ENCODE measurements around the gene REV3L. TPM values are rescaled to one million over a fixed set of nuclear protein-coding genes. Genes with fewer than 3 reads are reported as not detected.

Gene REV3L
- total and polyA plus RNA-seq, 9 of the 15 experiments (the other 6 are each of a cell fraction or from before 2014, with no cell fraction given): 5.5 to 24.4 (median 14.4) TPM

- TF ChIP-seq ZNF398 (CRISPR knock-in tag; IDR thresholded peaks at IDR 0.05): no peak
- TF ChIP-seq NR4A1 (CRISPR knock-in tag; IDR thresholded peaks at IDR 0.05): no peak
- no peak for TF ChIP-seq NR4A1 (tag; IDR thresholded peaks at IDR 0.05)
- no peak; the same call in 1 of the 2 replicates for TF ChIP-seq CBX5 (IDR thresholded peaks at IDR 0.05; ENCODE audit: borderline replicate concordance, low read depth)
- no peak for TF ChIP-seq SMARCB1 (IDR thresholded peaks at IDR 0.05; ENCODE audit: insufficient read length, low read depth)
- TF ChIP-seq ZNF655 (CRISPR knock-in tag; IDR thresholded peaks at IDR 0.05): no peak
- TF ChIP-seq, protein P1, sequence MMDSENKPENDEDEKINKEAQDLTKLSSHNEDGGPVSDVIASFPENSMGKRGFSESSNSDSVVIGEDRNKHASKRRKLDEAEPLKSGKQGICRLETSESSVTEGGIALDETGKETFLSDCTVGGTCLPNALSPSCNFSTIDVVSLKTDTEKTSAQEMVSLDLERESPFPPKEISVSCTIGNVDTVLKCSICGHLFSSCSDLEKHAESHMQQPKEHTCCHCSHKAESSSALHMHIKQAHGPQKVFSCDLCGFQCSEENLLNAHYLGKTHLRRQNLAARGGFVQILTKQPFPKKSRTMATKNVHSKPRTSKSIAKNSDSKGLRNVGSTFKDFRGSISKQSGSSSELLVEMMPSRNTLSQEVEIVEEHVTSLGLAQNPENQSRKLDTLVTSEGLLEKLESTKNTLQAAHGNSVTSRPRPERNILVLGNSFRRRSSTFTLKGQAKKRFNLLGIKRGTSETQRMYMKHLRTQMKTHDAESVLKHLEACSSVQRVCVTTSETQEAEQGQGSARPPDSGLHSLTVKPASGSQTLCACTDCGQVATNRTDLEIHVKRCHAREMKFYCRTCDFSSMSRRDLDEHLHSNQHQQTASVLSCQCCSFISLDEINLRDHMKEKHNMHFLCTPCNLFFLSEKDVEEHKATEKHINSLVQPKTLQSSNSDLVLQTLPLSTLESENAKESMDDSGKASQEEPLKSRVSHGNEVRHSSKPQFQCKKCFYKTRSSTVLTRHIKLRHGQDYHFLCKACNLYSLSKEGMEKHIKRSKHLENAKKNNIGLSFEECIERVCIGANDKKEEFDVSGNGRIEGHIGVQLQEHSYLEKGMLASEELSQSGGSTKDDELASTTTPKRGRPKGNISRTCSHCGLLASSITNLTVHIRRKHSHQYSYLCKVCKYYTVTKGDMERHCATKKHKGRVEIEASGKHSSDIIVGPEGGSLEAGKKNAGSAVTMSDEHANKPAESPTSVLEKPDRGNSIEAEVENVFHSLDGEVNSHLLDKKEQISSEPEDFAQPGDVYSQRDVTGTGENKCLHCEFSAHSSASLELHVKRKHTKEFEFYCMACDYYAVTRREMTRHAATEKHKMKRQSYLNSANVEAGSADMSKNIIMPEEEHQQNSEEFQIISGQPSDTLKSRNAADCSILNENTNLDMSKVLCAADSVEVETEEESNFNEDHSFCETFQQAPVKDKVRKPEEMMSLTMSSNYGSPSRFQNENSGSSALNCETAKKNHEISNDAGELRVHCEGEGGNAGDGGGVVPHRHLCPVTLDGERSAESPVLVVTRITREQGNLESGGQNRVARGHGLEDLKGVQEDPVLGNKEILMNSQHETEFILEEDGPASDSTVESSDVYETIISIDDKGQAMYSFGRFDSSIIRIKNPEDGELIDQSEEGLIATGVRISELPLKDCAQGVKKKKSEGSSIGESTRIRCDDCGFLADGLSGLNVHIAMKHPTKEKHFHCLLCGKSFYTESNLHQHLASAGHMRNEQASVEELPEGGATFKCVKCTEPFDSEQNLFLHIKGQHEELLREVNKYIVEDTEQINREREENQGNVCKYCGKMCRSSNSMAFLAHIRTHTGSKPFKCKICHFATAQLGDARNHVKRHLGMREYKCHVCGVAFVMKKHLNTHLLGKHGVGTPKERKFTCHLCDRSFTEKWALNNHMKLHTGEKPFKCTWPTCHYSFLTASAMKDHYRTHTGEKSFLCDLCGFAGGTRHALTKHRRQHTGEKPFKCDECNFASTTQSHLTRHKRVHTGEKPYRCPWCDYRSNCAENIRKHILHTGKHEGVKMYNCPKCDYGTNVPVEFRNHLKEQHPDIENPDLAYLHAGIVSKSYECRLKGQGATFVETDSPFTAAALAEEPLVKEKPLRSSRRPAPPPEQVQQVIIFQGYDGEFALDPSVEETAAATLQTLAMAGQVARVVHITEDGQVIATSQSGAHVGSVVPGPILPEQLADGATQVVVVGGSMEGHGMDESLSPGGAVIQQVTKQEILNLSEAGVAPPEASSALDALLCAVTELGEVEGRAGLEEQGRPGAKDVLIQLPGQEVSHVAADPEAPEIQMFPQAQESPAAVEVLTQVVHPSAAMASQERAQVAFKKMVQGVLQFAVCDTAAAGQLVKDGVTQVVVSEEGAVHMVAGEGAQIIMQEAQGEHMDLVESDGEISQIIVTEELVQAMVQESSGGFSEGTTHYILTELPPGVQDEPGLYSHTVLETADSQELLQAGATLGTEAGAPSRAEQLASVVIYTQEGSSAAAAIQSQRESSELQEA (IDR thresholded peaks at IDR 0.05; ENCODE audit: low read depth): no peak
- peak; percentile 83 for TF ChIP-seq ZNF764 (CRISPR knock-in tag; IDR thresholded peaks at IDR 0.05; ENCODE audit: low read depth)
- no peak for TF ChIP-seq HMG20A (CRISPR knock-in tag; conservative IDR thresholded peaks at IDR 0.05)
- no peak for TF ChIP-seq PBX2 (CRISPR knock-in tag; IDR thresholded peaks at IDR 0.05; ENCODE audit: low read depth)
- TF ChIP-seq PBX2 (tag; conservative IDR thresholded peaks at IDR 0.05; ENCODE audit: low read depth): no peak
- TF ChIP-seq ERF (CRISPR knock-in tag; IDR thresholded peaks at IDR 0.05): 0 out of 2 replicates have a peak, but pooled peaks have one; percentile 9
- TF ChIP-seq PHB (CRISPR knock-in tag; IDR thresholded peaks at IDR 0.05): no peak
- no peak for TF ChIP-seq CHCHD3 (CRISPR knock-in tag; IDR thresholded peaks at IDR 0.05)
Measured at GRCh38 chr6:111259089-111259831, 223.8 kb downstream of the REV3L start (continued).
